Peyer's patch (tissue), 4 donors: ENCODE measurements around the gene BMP7. TPM values are rescaled to one million over a fixed set of nuclear protein-coding genes. Genes with fewer than 3 reads are reported as not detected.

Source experiments
- DNase-seq, 3 donors: peaks; one replicate each; pipeline ENCODE4 v3.0.0-alpha.2; 2017 to 2019
- H3K27ac ChIP-seq, 4 donors: fragments of 200-600 bp; sonication (generic); one replicate each; pipeline ENCODE4 v1.5.1; 2016 to 2019
- H3K27me3 ChIP-seq, 2 donors: fragments of 200-600 bp; sonication (generic); one replicate each; pipeline ENCODE4 v1.5.1; 2019
- H3K36me3 ChIP-seq, 3 donors: fragments of 200-600 bp; sonication (generic); one replicate each; pipeline ENCODE4 v1.5.1; 2016 to 2019
- H3K4me1 ChIP-seq, 4 donors: fragments of 200-600 bp; sonication (generic); one replicate each; pipeline ENCODE4 v1.5.1; 2016 to 2019
- H3K4me3 ChIP-seq, 4 donors: fragments of 200-600 bp; sonication (generic); 1 replicate in 3 of 4; 2 replicates in 1 of 4; pipeline ENCODE4 v1.5.1; 2016 to 2019; ENCODE audit warnings: mild to moderate bottlenecking in 1 of 4
- H3K9me3 ChIP-seq, 4 donors: fragments of 200-600 bp; sonication (generic); one replicate each; pipeline ENCODE4 v1.5.1; 2016 to 2019; ENCODE audit warnings: mild to moderate bottlenecking in 1 of 4
- CTCF ChIP-seq, 6 experiments: fragments of 450-650 bp in 4 of 6; fragments of 200-600 bp in 2 of 6; sonication (generic) in 1 of 6; IDR thresholded peaks; one replicate each; pipeline ENCODE4 v1.5.1; 2017 to 2019; ENCODE audit warnings: antibody characterized with exemption in 6 of 6, mild to moderate bottlenecking in 3 of 6, moderate library complexity in 1 of 6
- POLR2A ChIP-seq, 2 donors: fragments of 450-650 bp; IDR thresholded peaks; one replicate each; pipeline ENCODE4 v1.5.1; 2017; ENCODE audit warnings: antibody characterized with exemption in 2 of 2, mild to moderate bottlenecking in 2 of 2, moderate library complexity in 2 of 2
- total RNA-seq, 4 donors: library from RNA; depleted of rRNA; stranded (reverse); fragments of >200 nt; gene quantifications; one replicate each; pipeline ENCODE4 v1.1.0, GENCODE V29; 2016

Gene BMP7
- total RNA-seq, 4 donors from 2014 or later, result 0.67 to 2.7 TPM; not detected in 2

- Histone ChIP-seq H3K27me3 (no peaks in the 10 kb centered on the region), H3K4me3 (no peak overlapping the region), H3K9me3 (peaks cover 0 to 3% (median 0%) of the 10 kb centered on the region in 4 donors), H3K4me1 (no peaks in the 10 kb centered on the region), H3K27ac (no peak overlapping the region), H3K36me3 (no peaks in the 10 kb centered on the region)
- DNase-seq, result no peak
- no peak for TF ChIP-seq POLR2A (IDR thresholded peaks at IDR 0.05)
- no peak for TF ChIP-seq CTCF (IDR thresholded peaks at IDR 0.05)
These were observed 28.4 kb downstream of the BMP7 start for GRCh38 chr20:57238089-57238488.

GRCh38 chr20:57237585-57237953, 28.9 kb downstream of the BMP7 start:
- DNase-seq, result no peak
- no peaks in the 10 kb centered on the region for H3K36me3 ChIP-seq
- H3K4me1 ChIP-seq, result no peaks in the 10 kb centered on the region
- peaks cover 0 to 2% (median 0%) of the 10 kb centered on the region in 4 donors for H3K9me3 ChIP-seq
- TF ChIP-seq POLR2A (IDR thresholded peaks at IDR 0.05) (no peak), CTCF (IDR thresholded peaks at IDR 0.05) (no peak)
- no peak overlapping the region for H3K27ac ChIP-seq
- H3K4me3 ChIP-seq, result no peak overlapping the region
- H3K27me3 ChIP-seq, result no peaks in the 10 kb centered on the region

- no peak for TF ChIP-seq CTCF (IDR thresholded peaks at IDR 0.05)
- no peak for TF ChIP-seq POLR2A (IDR thresholded peaks at IDR 0.05)
- Histone ChIP-seq H3K27me3 (no peaks in the 10 kb centered on the region), H3K27ac (no peak overlapping the region), H3K4me1 (no peaks in the 10 kb centered on the region), H3K4me3 (no peak overlapping the region), H3K36me3 (no peaks in the 10 kb centered on the region), H3K9me3 (no peaks in the 10 kb centered on the region)
- no peak for DNase-seq
These were observed 29.4 kb downstream of the BMP7 start for GRCh38 chr20:57236813-57237584.

GRCh38 chr20:57234556-57235251, 31.7 kb downstream of the BMP7 start:
- Histone ChIP-seq H3K27me3 (no peaks in the 10 kb centered on the region), H3K4me1 (no peaks in the 10 kb centered on the region), H3K36me3 (no peaks in the 10 kb centered on the region), H3K4me3 (no peak overlapping the region), H3K27ac (no peak overlapping the region), H3K9me3 (no peaks in the 10 kb centered on the region)
- no peak for TF ChIP-seq CTCF (IDR thresholded peaks at IDR 0.05)
- TF ChIP-seq POLR2A (IDR thresholded peaks at IDR 0.05), result no peak
- DNase-seq, result no peak

GRCh38 chr20:57231951-57232428, 34.5 kb downstream of the BMP7 start:
- H3K9me3 ChIP-seq, result no peaks in the 10 kb centered on the region
- H3K27me3 ChIP-seq, result no peaks in the 10 kb centered on the region
- H3K4me3 ChIP-seq, result no peak overlapping the region
- H3K36me3 ChIP-seq, result no peaks in the 10 kb centered on the region
- H3K4me1 ChIP-seq, result no peaks in the 10 kb centered on the region
- DNase-seq, result no peak
- no peak for TF ChIP-seq POLR2A (IDR thresholded peaks at IDR 0.05)
- H3K27ac ChIP-seq, result no peak overlapping the region

GRCh38 chr20:57231161-57231560, 35.3 kb downstream of the BMP7 start:
- no peaks in the 10 kb centered on the region for H3K4me1 ChIP-seq

More at GRCh38 chr20:57231161-57231560, 35.3 kb downstream of the BMP7 start:
- no peak for DNase-seq
- TF ChIP-seq POLR2A (IDR thresholded peaks at IDR 0.05), result no peak
- no peak for TF ChIP-seq CTCF (IDR thresholded peaks at IDR 0.05)
- Histone ChIP-seq H3K36me3 (no peaks in the 10 kb centered on the region), H3K9me3 (no peaks in the 10 kb centered on the region), H3K4me3 (no peak overlapping the region), H3K27me3 (no peaks in the 10 kb centered on the region), H3K27ac (no peak overlapping the region)
